HepG2 (cell line): ENCODE measurements around the gene RUFY2. TPM values are rescaled to one million over a fixed set of nuclear protein-coding genes. Genes with fewer than 3 reads are reported as not detected.

Experiments used
- ATM ChIP-seq: fragments of 450-650 bp; IDR thresholded peaks from 2 replicates; pipeline ENCODE4 v1.7.1; 2017; ENCODE audit warnings: mild to moderate bottlenecking, borderline replicate concordance
- CREB1 ChIP-seq, 2 experiments: fragments of 450-650 bp in 1 of 2; IDR thresholded peaks; 2 replicates each; pipeline ENCODE4 v1.6.1; 2016 to 2017; ENCODE audit warnings: control low read depth in 1 of 2, mild to moderate bottlenecking in 1 of 2, missing compliant biosample characterization in 1 of 2, missing genetic modification characterization in 1 of 2
- FOXM1 ChIP-seq: sonication (generic); formaldehyde crosslinking; IDR thresholded peaks from 2 replicates; pipeline ENCODE4 v1.5.0; 2020; ENCODE audit warnings: missing genetic modification reagents
- GABPA ChIP-seq, 2 experiments: IDR thresholded peaks; 2 replicates each; pipeline ENCODE4 v1.6.1; 2011 to 2016; ENCODE audit warnings: low read depth in 2 of 2, low read length in 1 of 2, missing biosample characterization in 1 of 2, missing genetic modification characterization in 1 of 2
- KDM1A ChIP-seq: IDR thresholded peaks from 2 replicates; pipeline ENCODE4 v1.6.1; 2016; ENCODE audit warnings: missing compliant biosample characterization
- MAFG ChIP-seq: sonication (generic); formaldehyde crosslinking; IDR thresholded peaks from 2 replicates; pipeline ENCODE4 v1.5.1; 2020; ENCODE audit warnings: mild to moderate bottlenecking, missing genetic modification reagents
- MLLT10 ChIP-seq: sonication (generic); formaldehyde crosslinking; IDR thresholded peaks from 2 replicates; pipeline ENCODE4 v1.4.0; 2020; ENCODE audit warnings: missing genetic modification reagents
- REPIN1 ChIP-seq: sonication (generic); formaldehyde crosslinking; IDR thresholded peaks from 2 replicates; pipeline ENCODE4 v1.8.0; 2022; ENCODE audit warnings: missing genetic modification reagents, low read depth, mild to moderate bottlenecking, borderline replicate concordance
- RFXAP ChIP-seq: sonication (generic); formaldehyde crosslinking; IDR thresholded peaks from 2 replicates; pipeline ENCODE4 v1.4.0; 2020; ENCODE audit warnings: missing genetic modification reagents, borderline replicate concordance
- ZNF235 ChIP-seq: sonication (generic); formaldehyde crosslinking; IDR thresholded peaks from 2 replicates; pipeline ENCODE4 v1.8.1; 2023; ENCODE audit warnings: mild to moderate bottlenecking, missing genetic modification reagents, borderline replicate concordance
- ZNF326 ChIP-seq: sonication (generic); formaldehyde crosslinking; IDR thresholded peaks from 2 replicates; pipeline ENCODE4 v1.4.0; 2020; ENCODE audit warnings: missing genetic modification reagents, borderline replicate concordance
- ZNF354B ChIP-seq: sonication (generic); formaldehyde crosslinking; IDR thresholded peaks from 2 replicates; pipeline ENCODE4 v1.8.0; 2022; ENCODE audit warnings: mild to moderate bottlenecking, missing genetic modification reagents
- ZNF496 ChIP-seq: sonication (generic); formaldehyde crosslinking; IDR thresholded peaks from 2 replicates; pipeline ENCODE4 v1.8.1; 2023; ENCODE audit warnings: mild to moderate bottlenecking, moderate library complexity, missing genetic modification reagents; ENCODE audit not compliant: insufficient replicate concordance
- ZNF552 ChIP-seq: sonication (generic); formaldehyde crosslinking; IDR thresholded peaks from 2 replicates; pipeline ENCODE4 v1.9.0; 2022; ENCODE audit warnings: missing genetic modification reagents, mild to moderate bottlenecking, borderline replicate concordance
- ZNF7 ChIP-seq: IDR thresholded peaks from 2 replicates; pipeline ENCODE4 v1.6.1; 2016; ENCODE audit warnings: missing biosample characterization, missing genetic modification reagents
- ZNF75D ChIP-seq: sonication (generic); formaldehyde crosslinking; IDR thresholded peaks from 2 replicates; pipeline ENCODE4 v1.8.1; 2023; ENCODE audit warnings: missing genetic modification reagents, mild to moderate bottlenecking, borderline replicate concordance
- polyA plus RNA-seq, 8 experiments: library from polyadenylated mRNA; depleted of rRNA in 3 of 8; stranded (reverse) in 7 of 8; unstranded in 1 of 8; fragments of >200 nt; fragmentation: Illumina TruSeq in 4 of 8; extraction: Trizol in 4 of 8; gene quantifications; 2 replicates each; pipeline versions ENCODE4 v1.2.1 to v1.2.3, GENCODE V29; 2011 to 2016; ENCODE audit warnings: low read depth in 4 of 8, missing spikeins in 1 of 8, mixed read lengths in 1 of 8; ENCODE audit not compliant: insufficient read depth in 1 of 8
- total RNA-seq, 5 experiments: library from RNA; depleted of rRNA; stranded (reverse); fragments of >200 nt; fragmentation: Illumina TruSeq; extraction: Trizol; gene quantifications; 2 replicates each; pipeline ENCODE4 v1.2.3, GENCODE V29; 2016; ENCODE audit warnings: low read depth in 1 of 5
- TF ChIP-seq, protein P1 (sequence below): sonication (generic); formaldehyde crosslinking; IDR thresholded peaks from 2 replicates; pipeline ENCODE4 v1.9.0; 2021; ENCODE audit warnings: missing genetic modification reagents, borderline replicate concordance
- TF ChIP-seq, protein P2 (sequence below): sonication (generic); formaldehyde crosslinking; IDR thresholded peaks from 2 replicates; pipeline ENCODE4 v1.8.0; 2022; ENCODE audit warnings: missing genetic modification reagents, mild to moderate bottlenecking, borderline replicate concordance
- TF ChIP-seq, protein P3 (sequence below): sonication (generic); formaldehyde crosslinking; IDR thresholded peaks from 2 replicates; pipeline ENCODE4 v1.8.0; 2022; ENCODE audit warnings: mild to moderate bottlenecking, missing genetic modification reagents, moderate library complexity
- TF ChIP-seq, protein P4 (sequence below): sonication (generic); formaldehyde crosslinking; IDR thresholded peaks from 2 replicates; pipeline ENCODE4 v1.4.0; 2020; ENCODE audit warnings: missing genetic modification reagents, mild to moderate bottlenecking, borderline replicate concordance

Gene RUFY2
- total and polyA plus RNA-seq, 2 of the 13 experiments (the other 11 are each of a cell fraction or from before 2014, with no cell fraction given), result 10.1 to 16.1 TPM

DNA sequence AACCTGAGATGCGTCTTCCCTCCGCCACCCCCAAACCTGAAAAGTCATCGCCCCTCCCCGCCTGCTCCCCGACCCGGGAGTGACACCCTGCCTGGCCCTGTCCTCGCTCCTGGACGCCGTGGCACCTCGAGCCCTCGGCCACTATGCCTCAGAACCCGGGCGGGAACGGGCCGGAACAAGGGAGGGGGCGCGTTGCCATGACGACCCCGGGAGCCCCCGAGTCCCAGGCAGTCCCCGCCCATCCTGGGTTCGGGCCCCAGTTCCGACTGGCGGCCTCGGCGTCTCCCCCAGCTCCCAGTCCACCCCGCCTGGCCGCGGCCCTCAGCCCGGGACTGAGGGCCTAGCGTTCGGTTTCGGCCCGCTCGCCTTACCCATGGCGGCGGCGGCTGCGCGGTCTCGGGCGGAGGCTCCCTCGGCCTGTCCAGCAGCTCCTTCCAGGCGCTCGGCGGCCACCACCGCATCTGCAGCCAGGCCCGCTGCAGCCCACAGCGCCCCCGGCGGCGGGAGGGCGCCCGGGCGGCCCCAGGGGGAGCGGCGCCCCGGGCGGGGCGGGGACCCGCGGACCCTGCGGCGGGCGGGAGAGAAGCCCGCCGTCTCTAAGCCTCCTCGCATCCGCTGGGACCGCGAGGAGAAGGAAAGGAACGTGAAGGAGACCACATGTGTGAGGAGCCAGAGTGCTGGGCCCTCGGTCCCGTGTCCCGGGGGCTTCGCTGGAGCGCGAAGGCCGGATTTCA, at the start of gene RUFY2 (continued):
- TF ChIP-seq, protein P1, sequence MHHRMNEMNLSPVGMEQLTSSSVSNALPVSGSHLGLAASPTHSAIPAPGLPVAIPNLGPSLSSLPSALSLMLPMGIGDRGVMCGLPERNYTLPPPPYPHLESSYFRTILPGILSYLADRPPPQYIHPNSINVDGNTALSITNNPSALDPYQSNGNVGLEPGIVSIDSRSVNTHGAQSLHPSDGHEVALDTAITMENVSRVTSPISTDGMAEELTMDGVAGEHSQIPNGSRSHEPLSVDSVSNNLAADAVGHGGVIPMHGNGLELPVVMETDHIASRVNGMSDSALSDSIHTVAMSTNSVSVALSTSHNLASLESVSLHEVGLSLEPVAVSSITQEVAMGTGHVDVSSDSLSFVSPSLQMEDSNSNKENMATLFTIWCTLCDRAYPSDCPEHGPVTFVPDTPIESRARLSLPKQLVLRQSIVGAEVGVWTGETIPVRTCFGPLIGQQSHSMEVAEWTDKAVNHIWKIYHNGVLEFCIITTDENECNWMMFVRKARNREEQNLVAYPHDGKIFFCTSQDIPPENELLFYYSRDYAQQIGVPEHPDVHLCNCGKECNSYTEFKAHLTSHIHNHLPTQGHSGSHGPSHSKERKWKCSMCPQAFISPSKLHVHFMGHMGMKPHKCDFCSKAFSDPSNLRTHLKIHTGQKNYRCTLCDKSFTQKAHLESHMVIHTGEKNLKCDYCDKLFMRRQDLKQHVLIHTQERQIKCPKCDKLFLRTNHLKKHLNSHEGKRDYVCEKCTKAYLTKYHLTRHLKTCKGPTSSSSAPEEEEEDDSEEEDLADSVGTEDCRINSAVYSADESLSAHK, result no peak
- TF ChIP-seq RFXAP (CRISPR knock-in tag) (0 out of 2 replicates have a peak, but pooled peaks have one; percentile 22), ATM (no peak), CREB1 (IDR thresholded peaks at IDR 0.05) (no peak), CREB1 (CRISPR knock-in tag; IDR thresholded peaks at IDR 0.05) (no peak), MAFG (CRISPR knock-in tag) (no peak), FOXM1 (no peak), ZNF235 (CRISPR knock-in tag) (no peak), ZNF326 (no peak), MLLT10 (CRISPR knock-in tag) (no peak), GABPA (IDR thresholded peaks at IDR 0.05; ENCODE audit: low read depth, low read length) (no peak; the same call in 1 of the 2 replicates), GABPA (CRISPR knock-in tag; IDR thresholded peaks at IDR 0.05; ENCODE audit: low read depth) (no peak), KDM1A (CRISPR knock-in tag) (no peak), ZNF7 (CRISPR knock-in tag) (no peak), ZNF496 (CRISPR knock-in tag) (no peak), ZNF75D (CRISPR knock-in tag) (no peak), REPIN1 (CRISPR knock-in tag) (peak; percentile 52; the same call in 1 of the 2 replicates), ZNF354B (CRISPR knock-in tag) (no peak), ZNF552 (no peak; the same call in 1 of the 2 replicates)
- TF ChIP-seq, protein P2, sequence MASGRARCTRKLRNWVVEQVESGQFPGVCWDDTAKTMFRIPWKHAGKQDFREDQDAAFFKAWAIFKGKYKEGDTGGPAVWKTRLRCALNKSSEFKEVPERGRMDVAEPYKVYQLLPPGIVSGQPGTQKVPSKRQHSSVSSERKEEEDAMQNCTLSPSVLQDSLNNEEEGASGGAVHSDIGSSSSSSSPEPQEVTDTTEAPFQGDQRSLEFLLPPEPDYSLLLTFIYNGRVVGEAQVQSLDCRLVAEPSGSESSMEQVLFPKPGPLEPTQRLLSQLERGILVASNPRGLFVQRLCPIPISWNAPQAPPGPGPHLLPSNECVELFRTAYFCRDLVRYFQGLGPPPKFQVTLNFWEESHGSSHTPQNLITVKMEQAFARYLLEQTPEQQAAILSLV (CRISPR knock-in tag), result peak; percentile 92
- TF ChIP-seq, protein P3, sequence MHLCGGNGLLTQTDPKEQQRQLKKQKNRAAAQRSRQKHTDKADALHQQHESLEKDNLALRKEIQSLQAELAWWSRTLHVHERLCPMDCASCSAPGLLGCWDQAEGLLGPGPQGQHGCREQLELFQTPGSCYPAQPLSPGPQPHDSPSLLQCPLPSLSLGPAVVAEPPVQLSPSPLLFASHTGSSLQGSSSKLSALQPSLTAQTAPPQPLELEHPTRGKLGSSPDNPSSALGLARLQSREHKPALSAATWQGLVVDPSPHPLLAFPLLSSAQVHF (CRISPR knock-in tag), result no peak
- TF ChIP-seq, protein P4, sequence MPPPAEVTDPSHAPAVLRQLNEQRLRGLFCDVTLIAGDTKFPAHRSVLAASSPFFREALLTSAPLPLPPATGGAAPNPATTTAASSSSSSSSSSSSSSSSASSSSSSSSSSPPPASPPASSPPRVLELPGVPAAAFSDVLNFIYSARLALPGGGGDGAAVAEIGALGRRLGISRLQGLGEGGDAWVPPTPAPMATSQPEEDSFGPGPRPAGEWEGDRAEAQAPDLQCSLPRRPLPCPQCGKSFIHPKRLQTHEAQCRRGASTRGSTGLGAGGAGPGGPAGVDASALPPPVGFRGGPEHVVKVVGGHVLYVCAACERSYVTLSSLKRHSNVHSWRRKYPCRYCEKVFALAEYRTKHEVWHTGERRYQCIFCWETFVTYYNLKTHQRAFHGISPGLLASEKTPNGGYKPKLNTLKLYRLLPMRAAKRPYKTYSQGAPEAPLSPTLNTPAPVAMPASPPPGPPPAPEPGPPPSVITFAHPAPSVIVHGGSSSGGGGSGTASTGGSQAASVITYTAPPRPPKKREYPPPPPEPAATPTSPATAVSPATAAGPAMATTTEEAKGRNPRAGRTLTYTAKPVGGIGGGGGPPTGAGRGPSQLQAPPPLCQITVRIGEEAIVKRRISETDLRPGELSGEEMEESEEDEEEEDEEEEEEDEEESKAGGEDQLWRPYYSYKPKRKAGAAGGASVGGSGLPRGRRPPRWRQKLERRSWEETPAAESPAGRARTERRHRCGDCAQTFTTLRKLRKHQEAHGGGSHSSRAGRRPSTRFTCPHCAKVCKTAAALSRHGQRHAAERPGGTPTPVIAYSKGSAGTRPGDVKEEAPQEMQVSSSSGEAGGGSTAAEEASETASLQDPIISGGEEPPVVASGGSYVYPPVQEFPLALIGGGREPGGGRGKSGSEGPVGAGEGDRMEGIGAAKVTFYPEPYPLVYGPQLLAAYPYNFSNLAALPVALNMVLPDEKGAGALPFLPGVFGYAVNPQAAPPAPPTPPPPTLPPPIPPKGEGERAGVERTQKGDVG (CRISPR knock-in tag), result no peak
